Measurements from ENCODE around the gene KLHL29. TPM values are rescaled to one million over a fixed set of nuclear protein-coding genes. Genes with fewer than 3 reads are reported as not detected.
"Not testable (repeated sequence)": the region's sequence is repeated elsewhere in the genome, so short reads cannot be mapped to it uniquely, and the experiment has no call there.

The KLHL29 gene
- total RNA-seq, 1 experiment from 2014 or later: 12.2 TPM

DNA sequence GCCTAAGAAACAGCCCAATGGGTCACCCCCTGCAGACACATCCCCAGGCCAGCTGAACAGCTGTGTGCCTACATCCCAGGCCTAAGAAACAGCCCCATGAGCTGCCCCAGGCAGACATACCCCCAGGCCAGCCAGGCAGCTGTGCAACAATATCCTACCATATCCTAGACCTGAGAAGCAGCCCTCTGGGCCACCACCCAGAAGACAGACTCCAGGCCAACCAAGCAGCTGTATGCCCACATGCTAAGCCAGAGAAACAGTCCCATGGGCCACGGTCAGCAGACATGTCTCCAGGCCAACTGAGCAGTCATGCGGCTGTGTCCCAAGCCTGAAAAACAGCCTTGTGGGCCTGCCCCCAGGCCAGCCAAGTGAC lies 336.5 kb downstream of the KLHL29 start:
- intact Hi-C loops (cut with micrococcal nuclease; ENCODE audit: unreplicated experiment): no loop called here
- Histone ChIP-seq H3K4me1 (ENCODE audit: insufficient read depth, low read length, poor library complexity, severe bottlenecking) (no peaks in the 10 kb centered on the region), H3K4me3 (ENCODE audit: low read depth, low read length, poor library complexity, severe bottlenecking) (no peak overlapping the region), H3K27me3 (replicated peaks; ENCODE audit: insufficient read depth, low read depth, low read length, poor library complexity) (no peaks in the 10 kb centered on the region), H3K9me3 (ENCODE audit: low read depth, low read length, poor library complexity, severe bottlenecking) (peaks cover 10% of the 10 kb centered on the region), H3K36me3 (ENCODE audit: insufficient read depth, low read length, poor library complexity, severe bottlenecking) (no peaks in the 10 kb centered on the region), H3K27ac (ENCODE audit: low read depth, low read length, poor library complexity, severe bottlenecking) (no peak overlapping the region)
- ChIA-PET POLR2A (ENCODE audit: low non-redundant PET) (no interaction called here), CTCF (no interaction called here)
- BruUV-seq (replicated peaks): no TSS peak
- no peak for DNase-seq (ENCODE audit: low spot score)
- TF ChIP-seq EZH2 (IDR thresholded peaks at IDR 0.05; ENCODE audit: borderline replicate concordance, low read depth, low read length, poor library complexity, severe bottlenecking): no peak
- TF ChIP-seq, protein P1, sequence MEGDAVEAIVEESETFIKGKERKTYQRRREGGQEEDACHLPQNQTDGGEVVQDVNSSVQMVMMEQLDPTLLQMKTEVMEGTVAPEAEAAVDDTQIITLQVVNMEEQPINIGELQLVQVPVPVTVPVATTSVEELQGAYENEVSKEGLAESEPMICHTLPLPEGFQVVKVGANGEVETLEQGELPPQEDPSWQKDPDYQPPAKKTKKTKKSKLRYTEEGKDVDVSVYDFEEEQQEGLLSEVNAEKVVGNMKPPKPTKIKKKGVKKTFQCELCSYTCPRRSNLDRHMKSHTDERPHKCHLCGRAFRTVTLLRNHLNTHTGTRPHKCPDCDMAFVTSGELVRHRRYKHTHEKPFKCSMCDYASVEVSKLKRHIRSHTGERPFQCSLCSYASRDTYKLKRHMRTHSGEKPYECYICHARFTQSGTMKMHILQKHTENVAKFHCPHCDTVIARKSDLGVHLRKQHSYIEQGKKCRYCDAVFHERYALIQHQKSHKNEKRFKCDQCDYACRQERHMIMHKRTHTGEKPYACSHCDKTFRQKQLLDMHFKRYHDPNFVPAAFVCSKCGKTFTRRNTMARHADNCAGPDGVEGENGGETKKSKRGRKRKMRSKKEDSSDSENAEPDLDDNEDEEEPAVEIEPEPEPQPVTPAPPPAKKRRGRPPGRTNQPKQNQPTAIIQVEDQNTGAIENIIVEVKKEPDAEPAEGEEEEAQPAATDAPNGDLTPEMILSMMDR (conservative IDR thresholded peaks at IDR 0.05; ENCODE audit: low read depth, low read length): no peak

DNA sequence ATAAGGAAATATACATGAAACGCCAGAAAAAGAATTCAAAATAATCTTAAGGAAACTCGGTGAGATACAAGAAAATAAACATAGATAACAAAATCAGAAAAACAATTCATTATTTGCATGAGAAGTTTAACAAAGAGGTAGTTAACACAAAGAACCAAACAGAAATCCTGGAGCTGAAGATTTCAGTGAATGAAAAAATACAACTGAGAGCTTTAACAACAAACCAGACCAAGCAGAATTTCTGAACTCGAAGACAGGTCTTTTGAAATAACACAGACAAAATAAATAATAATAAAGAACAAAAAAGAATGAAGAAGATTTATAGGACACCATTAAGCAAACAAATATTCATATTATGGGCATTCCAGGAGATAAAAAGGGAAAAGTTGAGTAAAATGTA lies 337.3 kb downstream of the KLHL29 start:
- TF ChIP-seq, protein P1 (conservative IDR thresholded peaks at IDR 0.05; ENCODE audit: low read depth, low read length): no peak
- TF ChIP-seq EZH2 (IDR thresholded peaks at IDR 0.05; ENCODE audit: borderline replicate concordance, low read depth, low read length, poor library complexity, severe bottlenecking): no peak
- peaks cover 10% of the 10 kb centered on the region for H3K9me3 ChIP-seq (ENCODE audit: low read depth, low read length, poor library complexity, severe bottlenecking)
- DNase-seq (ENCODE audit: low spot score): no peak
- H3K27me3 ChIP-seq (replicated peaks; ENCODE audit: insufficient read depth, low read depth, low read length, poor library complexity): no peaks in the 10 kb centered on the region
- H3K4me3 ChIP-seq (ENCODE audit: low read depth, low read length, poor library complexity, severe bottlenecking): no peak overlapping the region
- intact Hi-C loops (cut with micrococcal nuclease; ENCODE audit: unreplicated experiment): no loop called here
- no TSS peak for BruUV-seq (replicated peaks)
- no peak overlapping the region for H3K27ac ChIP-seq (ENCODE audit: low read depth, low read length, poor library complexity, severe bottlenecking)
- ChIA-PET CTCF (no interaction called here), POLR2A (ENCODE audit: low non-redundant PET) (no interaction called here)
- H3K4me1 ChIP-seq (ENCODE audit: insufficient read depth, low read length, poor library complexity, severe bottlenecking): no peaks in the 10 kb centered on the region
- H3K36me3 ChIP-seq (ENCODE audit: insufficient read depth, low read length, poor library complexity, severe bottlenecking): no peaks in the 10 kb centered on the region

DNA sequence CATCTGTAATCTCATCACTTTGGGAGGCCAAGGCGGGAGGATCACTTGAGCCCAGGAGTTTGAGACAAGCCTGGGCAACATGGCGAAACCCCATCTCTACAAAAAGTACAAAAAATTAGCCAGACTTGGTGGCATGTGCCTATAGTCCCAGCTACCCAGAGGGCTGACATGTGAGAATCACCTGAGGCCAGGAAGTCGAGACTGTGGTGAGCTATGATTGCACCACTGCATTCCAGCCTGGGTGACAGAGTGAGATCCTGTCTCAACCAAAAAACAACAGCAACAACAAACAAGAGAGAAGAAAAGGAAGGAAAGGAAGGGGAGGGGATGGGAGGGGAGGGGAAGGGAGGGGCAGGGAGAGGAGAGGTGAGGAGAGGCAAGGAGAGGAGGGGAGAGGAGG lies 338.1 kb downstream of the KLHL29 start:
- H3K9me3 ChIP-seq (ENCODE audit: low read depth, low read length, poor library complexity, severe bottlenecking); POLR2A ChIA-PET (ENCODE audit: low non-redundant PET); BruUV-seq (replicated peaks); DNase-seq (ENCODE audit: low spot score); H3K27me3 ChIP-seq (replicated peaks; ENCODE audit: insufficient read depth, low read depth, low read length, poor library complexity); intact Hi-C loops (cut with micrococcal nuclease; ENCODE audit: unreplicated experiment); H3K36me3 ChIP-seq (ENCODE audit: insufficient read depth, low read length, poor library complexity, severe bottlenecking); H3K4me1 ChIP-seq (ENCODE audit: insufficient read depth, low read length, poor library complexity, severe bottlenecking); H3K27ac ChIP-seq (ENCODE audit: low read depth, low read length, poor library complexity, severe bottlenecking); H3K4me3 ChIP-seq (ENCODE audit: low read depth, low read length, poor library complexity, severe bottlenecking); CTCF ChIA-PET: not testable (repeated sequence)

DNA sequence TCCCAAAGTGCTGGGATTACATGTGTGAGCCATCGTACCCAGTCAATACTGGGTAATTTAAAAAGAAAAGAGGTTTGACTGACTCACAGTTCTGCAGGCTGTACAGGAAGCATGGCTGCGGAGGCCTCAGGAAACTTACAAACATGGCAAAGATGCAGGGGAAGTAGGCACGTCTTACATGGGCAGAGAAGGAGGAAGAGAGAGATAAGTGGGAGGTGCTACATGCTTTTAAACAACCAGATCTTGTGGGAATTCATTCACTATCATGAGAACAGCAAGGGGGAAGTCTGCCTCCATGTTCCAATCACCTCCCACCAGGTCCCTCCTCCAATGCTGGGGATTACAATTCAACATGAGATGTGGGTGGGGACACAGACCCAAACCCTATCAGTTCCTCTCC lies 349.4 kb downstream of the KLHL29 start:
- Histone ChIP-seq H3K9me3 (ENCODE audit: low read depth, low read length, poor library complexity, severe bottlenecking) (no peaks in the 10 kb centered on the region), H3K4me1 (ENCODE audit: insufficient read depth, low read length, poor library complexity, severe bottlenecking) (no peaks in the 10 kb centered on the region), H3K36me3 (ENCODE audit: insufficient read depth, low read length, poor library complexity, severe bottlenecking) (no peaks in the 10 kb centered on the region), H3K27me3 (replicated peaks; ENCODE audit: insufficient read depth, low read depth, low read length, poor library complexity) (no peaks in the 10 kb centered on the region), H3K4me3 (ENCODE audit: low read depth, low read length, poor library complexity, severe bottlenecking) (no peak overlapping the region), H3K27ac (ENCODE audit: low read depth, low read length, poor library complexity, severe bottlenecking) (no peak overlapping the region)
- TF ChIP-seq, protein P1 (conservative IDR thresholded peaks at IDR 0.05; ENCODE audit: low read depth, low read length): no peak
- no peak for TF ChIP-seq EZH2 (IDR thresholded peaks at IDR 0.05; ENCODE audit: borderline replicate concordance, low read depth, low read length, poor library complexity, severe bottlenecking)
- no TSS peak for BruUV-seq (replicated peaks)
- ChIA-PET CTCF (no interaction called here), POLR2A (ENCODE audit: low non-redundant PET) (no interaction called here)
- no peak for DNase-seq (ENCODE audit: low spot score)
- intact Hi-C loops (cut with micrococcal nuclease; ENCODE audit: unreplicated experiment): no loop called here

DNA sequence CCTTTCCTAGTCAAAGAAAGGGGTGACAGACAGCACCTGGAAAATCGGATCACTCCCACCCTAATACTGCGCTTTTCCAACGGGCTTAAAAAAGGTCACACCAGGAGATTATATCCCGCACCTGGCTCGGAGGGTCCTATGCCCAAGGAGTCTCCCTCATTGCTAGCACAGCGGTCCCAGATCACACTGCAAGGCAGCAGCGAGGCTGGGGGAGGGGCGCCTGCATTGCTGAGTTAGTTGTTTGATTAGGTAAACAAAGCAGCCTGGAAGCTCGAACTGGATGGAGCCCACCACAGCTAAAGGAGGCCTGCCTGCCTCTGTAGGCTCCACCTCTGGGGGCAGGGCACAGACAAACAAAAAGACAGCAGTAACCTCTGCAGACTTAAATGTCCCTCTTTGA lies 351.8 kb downstream of the KLHL29 start:
- H3K27me3 ChIP-seq (replicated peaks; ENCODE audit: insufficient read depth, low read depth, low read length, poor library complexity); H3K4me1 ChIP-seq (ENCODE audit: insufficient read depth, low read length, poor library complexity, severe bottlenecking); CTCF ChIA-PET; H3K4me3 ChIP-seq (ENCODE audit: low read depth, low read length, poor library complexity, severe bottlenecking); H3K36me3 ChIP-seq (ENCODE audit: insufficient read depth, low read length, poor library complexity, severe bottlenecking); H3K9me3 ChIP-seq (ENCODE audit: low read depth, low read length, poor library complexity, severe bottlenecking); intact Hi-C loops (cut with micrococcal nuclease; ENCODE audit: unreplicated experiment); BruUV-seq (replicated peaks); H3K27ac ChIP-seq (ENCODE audit: low read depth, low read length, poor library complexity, severe bottlenecking); POLR2A ChIA-PET (ENCODE audit: low non-redundant PET); DNase-seq (ENCODE audit: low spot score): not testable (repeated sequence)
